ENCODE data around the gene PNMA8B.
A peak's percentile ranks its signal among the peaks of the same experiment; 100 is the strongest.

DNA sequence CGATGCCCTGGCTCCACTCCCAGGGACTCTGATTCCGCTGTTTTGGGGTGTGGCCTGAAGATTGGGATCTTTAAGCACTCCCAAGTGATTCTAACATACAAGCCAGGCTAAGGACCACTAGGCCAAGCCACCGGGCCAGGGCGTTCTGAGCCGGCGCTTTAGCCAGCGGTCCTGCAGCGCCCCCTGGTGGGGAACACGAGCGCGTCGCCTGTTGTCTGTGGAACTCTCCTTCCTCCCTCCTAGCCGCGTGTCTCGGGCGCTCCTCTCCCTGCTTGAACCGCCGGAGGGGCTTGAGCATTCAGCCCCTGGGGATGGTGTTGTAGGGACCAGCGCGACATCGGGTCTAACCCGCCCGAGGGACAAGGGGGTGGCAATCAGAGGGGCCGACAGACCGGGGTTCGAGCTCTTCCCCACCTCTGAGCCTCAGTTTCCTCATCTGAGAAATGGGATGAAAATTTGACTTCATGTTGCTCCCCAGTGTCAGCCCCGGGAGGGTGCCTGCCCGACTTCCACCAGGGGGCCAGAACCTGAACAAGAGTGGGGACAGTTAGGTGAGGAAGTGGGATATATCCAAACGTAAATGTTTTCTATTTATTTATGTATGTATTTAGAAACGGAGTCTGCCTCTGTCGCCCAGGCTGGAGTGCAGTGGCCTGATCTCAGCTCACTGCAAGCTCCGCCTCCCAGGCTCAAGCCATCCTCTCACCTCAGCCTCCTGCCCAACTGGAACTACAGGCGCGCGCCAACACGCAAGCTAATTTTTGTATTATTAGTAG lies 18.0 kb upstream of the PNMA8B start:
- TF ChIP-seq, protein P1, sequence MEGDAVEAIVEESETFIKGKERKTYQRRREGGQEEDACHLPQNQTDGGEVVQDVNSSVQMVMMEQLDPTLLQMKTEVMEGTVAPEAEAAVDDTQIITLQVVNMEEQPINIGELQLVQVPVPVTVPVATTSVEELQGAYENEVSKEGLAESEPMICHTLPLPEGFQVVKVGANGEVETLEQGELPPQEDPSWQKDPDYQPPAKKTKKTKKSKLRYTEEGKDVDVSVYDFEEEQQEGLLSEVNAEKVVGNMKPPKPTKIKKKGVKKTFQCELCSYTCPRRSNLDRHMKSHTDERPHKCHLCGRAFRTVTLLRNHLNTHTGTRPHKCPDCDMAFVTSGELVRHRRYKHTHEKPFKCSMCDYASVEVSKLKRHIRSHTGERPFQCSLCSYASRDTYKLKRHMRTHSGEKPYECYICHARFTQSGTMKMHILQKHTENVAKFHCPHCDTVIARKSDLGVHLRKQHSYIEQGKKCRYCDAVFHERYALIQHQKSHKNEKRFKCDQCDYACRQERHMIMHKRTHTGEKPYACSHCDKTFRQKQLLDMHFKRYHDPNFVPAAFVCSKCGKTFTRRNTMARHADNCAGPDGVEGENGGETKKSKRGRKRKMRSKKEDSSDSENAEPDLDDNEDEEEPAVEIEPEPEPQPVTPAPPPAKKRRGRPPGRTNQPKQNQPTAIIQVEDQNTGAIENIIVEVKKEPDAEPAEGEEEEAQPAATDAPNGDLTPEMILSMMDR (IDR thresholded peaks at IDR 0.05): peak; percentile 92 to 95
- no peak for TF ChIP-seq POLR2A (IDR thresholded peaks at IDR 0.05)
